ENCODE data around the gene NIF3L1. TPM values are rescaled to one million over a fixed set of nuclear protein-coding genes. Genes with fewer than 3 reads are reported as not detected.

Gene NIF3L1
- total and polyA plus RNA-seq, 2 experiments from 2014 or later, result 14.0 to 23.7 TPM

- Histone ChIP-seq H3K9me3 (ENCODE audit: low read depth) (no peaks in the 10 kb centered on the region), H3K27me3 (no peaks in the 10 kb centered on the region), H3K4me2 (no peak overlapping the region), H3K4me1 (ENCODE audit: insufficient read depth) (peaks cover 4% of the 10 kb centered on the region), H4K20me1 (ENCODE audit: insufficient read depth, poor library complexity, severe bottlenecking) (no peaks in the 10 kb centered on the region), H3K27ac (peak overlapping the region; percentile 87), H3K9me2 (replicated peaks; ENCODE audit: insufficient read depth) (no peaks in the 10 kb centered on the region), H3K79me2 (no peaks in the 10 kb centered on the region), H3K4me3 (no peak overlapping the region), H3K36me3 (replicated peaks; ENCODE audit: insufficient read depth, low read depth) (no peaks in the 10 kb centered on the region), H2AFZ (no peak overlapping the region)
- DNase-seq (ENCODE audit: low spot score), result no peak
- TF ChIP-seq EZH2 (IDR thresholded peaks at IDR 0.05; ENCODE audit: borderline replicate concordance) (no peak), CTCF (IDR thresholded peaks at IDR 0.05; ENCODE audit: poor library complexity) (no peak), EZH2phosphoT487 (IDR thresholded peaks at IDR 0.05; ENCODE audit: low read depth, severe bottlenecking, unreplicated experiment) (no peak)
- 97% methylated on average over 4 of the region's 4 CpGs for WGBS (ENCODE audit: low lambda C conversion rate, missing lambda C conversion rate)
Measured at GRCh38 chr2:200945395-200945729, 56.2 kb downstream of the NIF3L1 start.

- no peaks in the 10 kb centered on the region for H3K36me3 ChIP-seq (replicated peaks; ENCODE audit: insufficient read depth, low read depth)
- H3K9me3 ChIP-seq (ENCODE audit: low read depth), result no peaks in the 10 kb centered on the region
- H3K4me3 ChIP-seq, result no peak overlapping the region
- no peaks in the 10 kb centered on the region for H3K9me2 ChIP-seq (replicated peaks; ENCODE audit: insufficient read depth)
- H4K20me1 ChIP-seq (ENCODE audit: insufficient read depth, poor library complexity, severe bottlenecking), result no peaks in the 10 kb centered on the region
- H2AFZ ChIP-seq, result no peak overlapping the region
- no peaks in the 10 kb centered on the region for H3K27me3 ChIP-seq
- no peak overlapping the region for H3K4me2 ChIP-seq
- peaks cover under 1% of the 10 kb centered on the region for H3K4me1 ChIP-seq (ENCODE audit: insufficient read depth)
- H3K27ac ChIP-seq, result no peak overlapping the region
- no peak for TF ChIP-seq CTCF (IDR thresholded peaks at IDR 0.05; ENCODE audit: poor library complexity)
- TF ChIP-seq EZH2 (IDR thresholded peaks at IDR 0.05; ENCODE audit: borderline replicate concordance), result no peak
- TF ChIP-seq EZH2phosphoT487 (IDR thresholded peaks at IDR 0.05; ENCODE audit: low read depth, severe bottlenecking, unreplicated experiment), result no peak
- H3K79me2 ChIP-seq, result no peaks in the 10 kb centered on the region
- 71% methylated on average over 3 of the region's 3 CpGs for WGBS (ENCODE audit: low lambda C conversion rate, missing lambda C conversion rate)
- DNase-seq (ENCODE audit: low spot score), result no peak
Measured at GRCh38 chr2:200950378-200950777, 61.2 kb downstream of the NIF3L1 start.

Small RNA genes within 50 kb of the gene (small RNA-seq; reads per million reads assigned to genes)
- not detected for gene RF00019
- gene RNA5SP115, result not detected
- gene RNU6-312P, result not detected
- not detected for gene RNU6-762P

Other genes starting within 250 kb of the NIF3L1 start
- 208 and 237 TPM in 2 replicates for gene BZW1, start 77.5 kb upstream of the NIF3L1 start, total RNA-seq
- 133 TPM in 2 replicates for gene BZW1, start 77.5 kb upstream of the NIF3L1 start, polyA plus RNA-seq
- 82.2 and 98.4 TPM in 2 replicates for gene CLK1, start 24.7 kb upstream of the NIF3L1 start, total RNA-seq
- gene CLK1, start 24.7 kb upstream of the NIF3L1 start, polyA plus RNA-seq, result 51.0 and 61.6 TPM in 2 replicates
- 56.6 and 59.0 TPM in 2 replicates for gene PPIL3, start 294 bp upstream of the NIF3L1 start, total RNA-seq
- gene PPIL3, start 294 bp upstream of the NIF3L1 start, polyA plus RNA-seq, result 23.0 and 26.4 TPM in 2 replicates
- 15.2 and 18.1 TPM in 2 replicates for gene ORC2, start 74.3 kb downstream of the NIF3L1 start, total RNA-seq
- 10.5 and 11.4 TPM in 2 replicates for gene ORC2, start 74.3 kb downstream of the NIF3L1 start, polyA plus RNA-seq
- gene HYCC2, start 182.3 kb downstream of the NIF3L1 start, total RNA-seq, result 8.0 and 9.7 TPM in 2 replicates
- 6.4 and 6.7 TPM in 2 replicates for gene HYCC2, start 182.3 kb downstream of the NIF3L1 start, polyA plus RNA-seq
- gene NDUFB3, start 182.6 kb downstream of the NIF3L1 start, total RNA-seq, result 83.0 and 96.2 TPM in 2 replicates
- gene NDUFB3, start 182.6 kb downstream of the NIF3L1 start, polyA plus RNA-seq, result 229 and 230 TPM in 2 replicates
- 60.6 and 65.9 TPM in 2 replicates for gene CFLAR, start 226.8 kb downstream of the NIF3L1 start, total RNA-seq
- 46.0 and 54.1 TPM in 2 replicates for gene CFLAR, start 226.8 kb downstream of the NIF3L1 start, polyA plus RNA-seq